GM12873 (cell line): ENCODE results near the gene NANOS2.

Source experiments
- CTCF ChIP-seq: IDR thresholded peaks from 2 replicates; pipeline ENCODE4 v1.5.1; 2012; ENCODE audit warnings: low read depth, mild to moderate bottlenecking, moderate library complexity, low read length, control low read depth; ENCODE audit not compliant: insufficient read depth; ENCODE audit errors: missing control alignments

Gene NANOS2

DNA sequence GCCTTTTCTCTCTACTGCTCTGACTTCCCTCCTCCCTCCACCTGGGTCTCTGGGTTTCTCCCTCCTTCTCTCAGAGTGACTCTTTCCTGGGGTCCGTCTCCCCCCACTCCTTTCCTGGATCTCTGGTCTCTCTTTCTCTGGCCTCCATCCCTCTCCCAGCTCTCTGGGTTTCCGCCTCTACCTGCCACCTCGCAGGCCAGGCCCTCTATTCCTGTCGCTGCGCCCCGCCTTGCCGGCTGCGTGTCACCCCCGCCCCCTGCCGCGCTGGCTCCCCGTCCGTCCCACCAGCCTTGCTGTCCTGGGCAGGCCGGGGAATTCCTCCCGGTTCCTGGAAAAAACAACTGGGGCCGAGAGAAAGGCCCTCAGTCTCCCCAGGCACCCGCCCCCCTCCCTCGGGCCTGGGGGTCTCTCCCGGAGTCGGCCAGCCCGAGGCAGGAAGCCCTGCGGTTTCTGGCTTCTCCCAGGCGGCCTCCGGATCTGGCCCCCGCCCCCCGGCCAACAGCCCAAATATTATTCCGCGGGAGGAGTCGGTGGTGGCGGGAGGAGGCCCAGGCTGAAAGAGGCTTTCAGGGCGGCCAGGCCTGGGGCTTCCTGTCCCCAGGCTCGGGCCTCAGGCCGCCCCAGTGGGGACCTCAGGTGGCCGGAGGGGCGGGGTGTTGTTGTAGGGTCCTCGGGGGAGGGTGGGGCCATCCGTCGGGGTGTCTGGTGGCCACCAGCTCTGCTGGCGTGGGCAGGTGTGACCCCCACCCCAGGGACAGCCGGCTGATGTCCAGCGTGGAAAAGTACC, 38.0 kb downstream of the NANOS2 start:
- no peak for TF ChIP-seq CTCF

DNA sequence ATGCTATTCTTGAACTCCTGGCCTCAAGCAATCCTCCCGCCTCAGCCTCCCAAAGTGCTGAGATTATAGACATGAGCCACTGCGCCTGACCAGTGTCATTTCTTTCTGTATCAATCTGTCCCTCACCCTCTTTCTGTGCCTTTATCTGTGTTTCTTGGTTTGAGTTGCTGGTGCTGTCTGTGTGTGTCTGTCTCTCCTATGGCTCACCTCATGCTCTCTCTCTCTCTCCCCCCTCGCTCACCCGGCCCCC, 38.5 kb downstream of the NANOS2 start:
- no peak for TF ChIP-seq CTCF

- no peak for TF ChIP-seq CTCF
These were observed 40.0 kb downstream of the NANOS2 start for GRCh38 chr19:45874620-45874966.

DNA sequence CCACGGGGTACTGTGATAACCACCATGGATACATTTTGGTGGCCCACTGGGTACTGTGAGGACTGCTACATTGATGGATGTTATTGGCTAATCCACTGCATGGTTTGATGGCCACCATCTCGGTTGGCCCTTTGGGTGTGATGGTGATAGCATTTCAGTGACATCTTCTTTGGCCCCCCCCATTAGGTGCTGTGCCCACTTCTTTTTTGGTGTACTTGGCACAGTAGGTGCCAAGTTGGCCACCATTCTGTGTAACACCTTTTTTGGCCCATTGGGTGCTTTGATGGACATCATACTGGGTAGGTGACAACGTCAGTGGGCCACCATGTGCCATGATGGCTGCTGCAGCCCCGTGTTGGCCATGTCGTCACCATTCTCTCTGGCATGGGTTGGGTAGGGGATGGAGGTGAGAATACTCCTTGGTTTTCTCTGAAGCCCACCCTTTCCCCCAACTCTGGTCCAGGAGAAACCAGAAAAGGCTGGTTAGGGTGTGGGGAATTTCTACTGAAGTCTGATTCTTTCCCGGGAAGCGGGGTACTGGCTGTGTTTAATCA, 41.3 kb downstream of the NANOS2 start:
- TF ChIP-seq CTCF, result no peak

DNA sequence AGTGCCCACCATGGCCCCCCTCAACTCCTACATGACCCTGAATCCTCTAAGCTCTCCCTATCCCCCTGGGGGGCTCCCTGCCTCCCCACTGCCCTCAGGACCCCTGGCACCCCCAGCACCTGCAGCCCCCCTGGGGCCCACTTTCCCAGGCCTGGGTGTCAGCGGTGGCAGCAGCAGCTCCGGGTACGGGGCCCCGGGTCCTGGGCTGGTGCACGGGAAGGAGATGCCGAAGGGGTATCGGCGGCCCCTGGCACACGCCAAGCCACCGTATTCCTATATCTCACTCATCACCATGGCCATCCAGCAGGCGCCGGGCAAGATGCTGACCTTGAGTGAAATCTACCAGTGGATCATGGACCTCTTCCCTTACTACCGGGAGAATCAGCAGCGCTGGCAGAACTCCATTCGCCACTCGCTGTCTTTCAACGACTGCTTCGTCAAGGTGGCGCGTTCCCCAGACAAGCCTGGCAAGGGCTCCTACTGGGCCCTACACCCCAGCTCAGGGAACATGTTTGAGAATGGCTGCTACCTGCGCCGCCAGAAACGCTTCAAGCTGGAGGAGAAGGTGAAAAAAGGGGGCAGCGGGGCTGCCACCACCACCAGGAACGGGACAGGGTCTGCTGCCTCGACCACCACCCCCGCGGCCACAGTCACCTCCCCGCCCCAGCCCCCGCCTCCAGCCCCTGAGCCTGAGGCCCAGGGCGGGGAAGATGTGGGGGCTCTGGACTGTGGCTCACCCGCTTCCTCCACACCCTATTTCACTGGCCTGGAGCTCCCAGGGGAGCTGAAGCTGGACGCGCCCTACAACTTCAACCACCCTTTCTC, 42.3 kb downstream of the NANOS2 start:
- TF ChIP-seq CTCF, result no peak

- TF ChIP-seq CTCF, result no peak
These were observed 43.8 kb downstream of the NANOS2 start for GRCh38 chr19:45870798-45871197.

- TF ChIP-seq CTCF, result no peak
These were observed 48.0 kb downstream of the NANOS2 start for GRCh38 chr19:45866400-45867176.
